Large intestine (tissue), 12 donors: ENCODE measurements around the gene ZNF417. TPM values are rescaled to one million over a fixed set of nuclear protein-coding genes. Genes with fewer than 3 reads are reported as not detected.
"Not testable (repeated sequence)": the region's sequence is repeated elsewhere in the genome, so short reads cannot be mapped to it uniquely, and the experiment has no call there.

Experiments
- DNase-seq, 2 donors: peaks; one replicate each; pipeline versions ENCODE4 v3.0.0 to v3.0.0-alpha.2; 2013
- H3K27ac ChIP-seq: one replicate; pipeline ENCODE4 v1.5.1; 2013; ENCODE audit warnings: low read length
- H3K27me3 ChIP-seq: 2 replicates; pipeline ENCODE4 v1.6.1; 2013; ENCODE audit warnings: low read length; ENCODE audit not compliant: control insufficient read depth, insufficient read depth
- H3K36me3 ChIP-seq: 2 replicates; pipeline ENCODE4 v1.6.1; 2013; ENCODE audit warnings: low read length; ENCODE audit not compliant: control insufficient read depth, insufficient read depth
- H3K4me1 ChIP-seq: one replicate; pipeline ENCODE4 v1.6.1; 2013; ENCODE audit warnings: low read length; ENCODE audit not compliant: control insufficient read depth, insufficient read depth
- H3K4me3 ChIP-seq: one replicate; pipeline ENCODE4 v1.5.1; 2013; ENCODE audit warnings: low read length
- H3K9me3 ChIP-seq: one replicate; pipeline ENCODE4 v1.6.1; 2013; ENCODE audit warnings: mild to moderate bottlenecking, low read depth, low read length, moderate library complexity; ENCODE audit not compliant: control insufficient read depth
- WGBS: methylation state at CpG from one replicate; pipeline ENCODE4 v1.1.5; 2013; ENCODE audit warnings: low lambda C conversion rate; ENCODE audit not compliant: insufficient coverage; 5-methylcytosine and 5-hydroxymethylcytosine counted together
- long read RNA-seq, 11 donors: transcript quantifications; one replicate each; lab custom pipeline, GENCODE V29; 2026
- polyA plus RNA-seq: library from polyadenylated mRNA; unstranded; fragments of 120-200 nt; gene quantifications from one replicate; pipeline ENCODE4 v1.2.1, GENCODE V29; 2013

The ZNF417 gene
- polyA plus RNA-seq, result 34.8 TPM
- long read RNA-seq, donor 1, partial matches to known transcripts, result 0 of 2 reads
- long read RNA-seq, donor 1, other reads (novel, unspliced or antisense), result 0 of 2 reads
- long read RNA-seq, donor 2, partial matches to known transcripts, result 0 of 3 reads
- long read RNA-seq, donor 2, other reads (novel, unspliced or antisense), result 0 of 3 reads
- long read RNA-seq, donor 3, partial matches to known transcripts, result 0 of 4 reads
- long read RNA-seq, donor 3, other reads (novel, unspliced or antisense), result 0 of 4 reads
- long read RNA-seq, donor 4, result 0 reads
- long read RNA-seq, donor 5, partial matches to known transcripts, result 0 of 2 reads
- long read RNA-seq, donor 5, other reads (novel, unspliced or antisense), result 0 of 2 reads
- long read RNA-seq, donor 6, partial matches to known transcripts, result 0 of 1 reads
- long read RNA-seq, donor 6, other reads (novel, unspliced or antisense), result 0 of 1 reads
- long read RNA-seq, donor 7, partial matches to known transcripts, result 6 of 7 reads
- long read RNA-seq, donor 7, other reads (novel, unspliced or antisense), result 0 of 7 reads
- long read RNA-seq, donor 8, partial matches to known transcripts, result 0 of 6 reads
- long read RNA-seq, donor 8, other reads (novel, unspliced or antisense), result 0 of 6 reads
- long read RNA-seq, donor 9, partial matches to known transcripts, result 0 of 1 reads
- long read RNA-seq, donor 9, other reads (novel, unspliced or antisense), result 0 of 1 reads
- long read RNA-seq, donor 10, partial matches to known transcripts, result 0 of 1 reads
- long read RNA-seq, donor 10, other reads (novel, unspliced or antisense), result 0 of 1 reads
- long read RNA-seq, donor 11, partial matches to known transcripts, result 0 of 1 reads
- long read RNA-seq, donor 11, other reads (novel, unspliced or antisense), result 0 of 1 reads

DNA sequence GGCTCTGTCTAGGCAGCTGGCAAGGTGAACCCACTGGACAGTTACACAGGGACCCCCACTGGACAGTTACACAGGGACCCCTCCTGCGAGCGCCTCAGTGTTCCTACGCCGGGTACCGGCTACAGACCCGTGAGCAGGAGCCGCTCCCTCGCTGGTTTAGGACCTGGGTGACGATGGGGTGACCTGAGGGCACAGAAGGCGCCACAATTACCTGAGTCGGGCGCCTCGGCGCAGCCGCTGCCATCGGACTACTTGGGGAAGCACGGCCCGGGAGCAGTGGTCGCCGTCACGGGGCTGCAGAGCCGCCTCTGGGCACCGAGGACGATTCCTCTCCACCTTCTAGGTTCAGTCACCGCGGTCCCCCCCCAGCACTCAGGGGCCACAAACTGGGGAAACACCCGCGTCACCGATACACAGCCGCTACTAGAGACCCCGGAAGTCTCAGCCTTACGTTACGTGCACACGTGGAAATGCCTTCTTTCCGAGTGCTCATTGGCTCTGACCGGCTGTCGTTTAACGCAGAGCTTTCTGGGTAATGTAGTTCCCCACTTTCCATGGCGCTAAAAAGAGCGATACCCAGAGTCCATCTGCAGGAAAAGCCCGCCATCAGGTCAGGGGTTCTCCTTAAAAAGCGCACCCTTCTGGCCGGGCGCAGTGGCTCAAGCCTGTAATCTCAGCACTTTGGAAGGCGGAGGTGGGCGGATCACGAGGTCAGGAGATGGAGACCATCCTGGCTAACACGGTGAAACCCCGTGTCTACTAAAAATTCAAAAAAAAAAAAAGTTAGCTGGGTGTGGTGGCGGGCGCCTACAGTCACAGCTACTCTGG, at the start of gene ZNF417:
Gene ZNF417, minus strand, starts transcription at position 425 of the 828 bp plus-strand sequence. Its CDS starts 181 bp downstream, at position 244.
- DNase-seq, result peak; percentile 90 to 97
- H3K27ac ChIP-seq, result peak within 1 kb of the TSS; percentile 58
- no CpG with 5 or more reads among the region's 51 CpGs for WGBS
- peaks cover 25% of the 10 kb centered on the region for H3K36me3 ChIP-seq
- H3K9me3 ChIP-seq, H3K4me1 ChIP-seq, H3K27me3 ChIP-seq: not testable (repeated sequence)
- H3K4me3 ChIP-seq, result peak within 1 kb of the TSS; percentile 69

GRCh38 chr19:57964761-57965160, 48.4 kb upstream of the ZNF417 start:
- no peaks in the 10 kb centered on the region for H3K4me1 ChIP-seq
- no peaks in the 10 kb centered on the region for H3K27me3 ChIP-seq
- DNase-seq, result no peak
- peaks cover 53% of the 10 kb centered on the region for H3K9me3 ChIP-seq
- no peak overlapping the region for H3K4me3 ChIP-seq
- no peak overlapping the region for H3K27ac ChIP-seq
- no CpG with 5 or more reads among the region's 8 CpGs for WGBS
- no peaks in the 10 kb centered on the region for H3K36me3 ChIP-seq

- Histone ChIP-seq H3K36me3 (no peaks in the 10 kb centered on the region), H3K27me3 (no peaks in the 10 kb centered on the region), H3K27ac (no peak overlapping the region), H3K9me3 (peaks cover 44% of the 10 kb centered on the region), H3K4me1 (no peaks in the 10 kb centered on the region), H3K4me3 (no peak overlapping the region)
- no peak for DNase-seq
- WGBS, result no CpG with 5 or more reads among the region's 1 CpG
These were observed 45.4 kb upstream of the ZNF417 start for GRCh38 chr19:57961785-57962184.

DNA sequence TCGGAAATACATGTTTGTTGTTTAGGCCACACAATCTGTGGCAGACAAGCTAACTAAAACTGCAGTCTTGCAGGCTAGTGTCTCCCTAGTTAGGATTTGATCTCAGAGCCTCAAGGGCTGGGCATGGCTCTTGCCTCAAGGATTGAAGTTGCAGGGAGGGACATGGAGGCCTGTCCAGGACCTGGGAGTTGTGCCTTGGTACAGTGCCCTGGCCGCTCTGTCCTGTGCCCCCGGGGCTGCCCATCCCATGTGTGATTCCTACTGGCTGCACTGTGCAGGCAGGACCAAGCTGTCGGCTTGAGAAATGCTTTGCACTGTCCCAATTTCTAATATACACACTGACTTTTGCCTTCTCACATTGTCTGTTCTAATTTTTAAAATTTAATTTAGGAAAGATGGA, 38.6 kb upstream of the ZNF417 start:
- Histone ChIP-seq H3K9me3 (peaks cover 40% of the 10 kb centered on the region), H3K27ac (no peak overlapping the region), H3K36me3 (no peaks in the 10 kb centered on the region), H3K27me3 (no peaks in the 10 kb centered on the region), H3K4me1 (no peaks in the 10 kb centered on the region), H3K4me3 (no peak overlapping the region)
- WGBS, result no CpG with 5 or more reads among the region's 4 CpGs
- no peak for DNase-seq

DNA sequence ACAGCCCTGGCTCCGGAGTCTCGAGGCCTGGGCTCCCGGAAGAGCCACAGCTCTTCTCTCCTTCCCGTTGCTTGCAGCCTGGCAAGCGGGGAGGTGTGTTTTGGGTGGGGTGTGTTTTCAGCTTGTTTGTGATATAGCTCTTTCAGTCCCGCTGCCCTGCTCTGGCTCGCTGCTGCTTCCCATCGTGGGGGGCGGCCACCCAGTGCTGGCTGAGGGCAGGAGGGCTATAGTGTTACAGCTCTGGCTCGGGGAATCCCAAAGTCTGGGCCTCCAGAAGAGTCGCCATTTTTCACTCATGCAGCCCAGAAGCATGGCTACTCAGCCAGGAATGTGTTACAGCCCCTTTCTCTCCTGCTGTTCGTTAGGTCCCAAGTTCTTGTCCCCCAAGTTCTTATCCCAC, 33.3 kb upstream of the ZNF417 start:
- Histone ChIP-seq H3K36me3 (no peaks in the 10 kb centered on the region), H3K27me3 (no peaks in the 10 kb centered on the region), H3K4me3 (no peak overlapping the region), H3K27ac (no peak overlapping the region), H3K4me1 (peaks cover 4% of the 10 kb centered on the region), H3K9me3 (peaks cover 19% of the 10 kb centered on the region)
- DNase-seq, result no peak
- WGBS, result no CpG with 5 or more reads among the region's 12 CpGs

DNA sequence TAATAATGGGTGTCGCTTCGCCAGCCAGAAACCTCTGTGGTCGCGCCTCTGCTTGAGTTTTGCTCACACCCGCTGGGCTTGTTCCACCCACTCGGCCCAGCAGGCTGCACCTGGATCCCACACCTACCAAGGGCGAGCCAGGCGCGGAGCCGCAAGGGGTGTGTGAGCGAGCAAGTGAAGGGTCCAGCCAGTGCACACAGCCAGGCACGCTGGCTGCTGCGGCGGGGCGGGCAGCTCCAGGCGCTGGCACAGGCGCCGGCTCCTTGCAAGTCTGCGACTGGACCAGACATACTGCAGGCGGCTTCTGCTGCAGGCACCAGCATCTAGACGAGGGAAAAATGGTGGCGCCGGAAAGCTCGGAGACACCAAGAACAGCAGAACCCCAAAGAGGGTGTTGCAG, 32.9 kb upstream of the ZNF417 start:
- no peak for DNase-seq
- H3K4me3 ChIP-seq, result no peak overlapping the region
- H3K27me3 ChIP-seq, result no peaks in the 10 kb centered on the region
- peaks cover under 1% of the 10 kb centered on the region for H3K36me3 ChIP-seq
- WGBS, result no CpG with 5 or more reads among the region's 24 CpGs
- H3K27ac ChIP-seq, result no peak overlapping the region
- H3K4me1 ChIP-seq, result peaks cover 4% of the 10 kb centered on the region
- peaks cover 23% of the 10 kb centered on the region for H3K9me3 ChIP-seq

DNA sequence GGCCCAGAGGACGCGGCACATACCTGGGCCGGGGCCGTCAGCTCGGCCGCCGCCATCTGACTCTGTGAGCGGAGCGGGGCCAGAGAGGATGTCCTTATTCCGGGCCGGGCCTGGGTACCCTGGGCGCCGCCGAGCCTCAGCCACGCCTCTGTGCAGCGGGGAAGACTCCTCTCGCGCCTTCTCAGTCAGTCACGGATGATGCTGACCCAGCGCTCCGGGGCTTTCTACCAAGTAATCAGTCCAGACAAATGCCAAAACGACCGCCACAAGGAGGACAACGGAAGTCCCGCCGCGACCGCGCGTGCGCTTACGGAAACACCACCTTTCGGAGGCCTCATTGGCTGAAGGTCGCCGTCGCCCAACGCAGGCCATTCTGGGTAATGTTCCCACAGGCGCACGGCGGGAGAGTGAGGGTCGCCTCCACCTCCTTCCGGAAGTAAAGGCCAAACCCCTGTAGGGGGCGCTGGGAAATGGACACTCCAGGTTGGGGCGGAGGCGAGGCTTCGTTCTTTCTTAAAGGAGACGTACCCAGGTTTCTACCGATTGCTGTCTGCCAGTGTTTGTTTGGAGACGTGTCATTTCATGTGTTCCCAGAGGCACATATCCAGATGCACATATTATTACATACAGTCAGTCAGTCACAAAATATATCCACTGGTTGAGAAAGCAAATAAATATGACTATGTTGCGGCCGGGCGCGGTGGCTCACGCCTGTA, 31.2 kb upstream of the ZNF417 start, which contains the start of gene ZNF256:
Gene ZNF256, minus strand, starts transcription at position 288 of the 716 bp plus-strand sequence. Its CDS starts 232 bp downstream, at position 56.
- no peaks in the 10 kb centered on the region for H3K27me3 ChIP-seq
- peaks cover 36% of the 10 kb centered on the region for H3K9me3 ChIP-seq
- H3K4me3 ChIP-seq, result peak within 1 kb of the TSS; percentile 89

GRCh38 chr19:57947088-57947418, 30.7 kb upstream of the ZNF417 start:
- Histone ChIP-seq H3K4me3 (peak overlapping the region; percentile 89), H3K4me1 (peaks cover 4% of the 10 kb centered on the region), H3K27ac (peak overlapping the region; percentile 58), H3K36me3 (peaks cover 22% of the 10 kb centered on the region), H3K9me3 (peaks cover 39% of the 10 kb centered on the region), H3K27me3 (no peaks in the 10 kb centered on the region)
- no CpG with 5 or more reads among the region's 18 CpGs for WGBS
- DNase-seq, result no peak

More for the DNA sequence above, 31.2 kb upstream of the ZNF417 start, which contains the start of gene ZNF256:
- peak; percentile 97 to 98 for DNase-seq
- no CpG with 5 or more reads among the region's 54 CpGs for WGBS
- Histone ChIP-seq H3K27ac (peak within 1 kb of the TSS; percentile 58), H3K4me1 (peaks cover 4% of the 10 kb centered on the region), H3K36me3 (peaks cover 17% of the 10 kb centered on the region)

DNA sequence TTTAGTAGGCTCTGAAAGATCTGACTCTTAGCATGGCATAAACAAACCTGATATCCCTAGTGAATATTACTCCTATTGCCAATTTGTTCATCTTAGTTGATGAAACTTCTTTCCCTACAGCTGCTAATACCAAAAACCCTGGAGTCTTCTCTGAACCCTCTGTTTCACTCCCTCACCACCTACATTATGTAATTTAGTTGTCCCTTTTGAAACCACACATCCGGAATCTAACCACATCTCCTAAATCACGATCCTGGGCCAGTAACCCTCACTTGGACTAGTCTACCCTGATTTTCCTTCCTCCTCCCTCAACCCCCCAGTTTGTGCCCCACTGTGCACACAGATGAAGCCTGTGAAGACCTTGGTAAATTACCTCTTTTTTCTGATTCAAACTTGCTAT, 29.9 kb upstream of the ZNF417 start:
- H3K4me1 ChIP-seq, result peaks cover 4% of the 10 kb centered on the region
- no CpG with 5 or more reads among the region's 2 CpGs for WGBS
- no peak overlapping the region for H3K27ac ChIP-seq
- no peaks in the 10 kb centered on the region for H3K27me3 ChIP-seq
- no peak for DNase-seq
- peaks cover 39% of the 10 kb centered on the region for H3K9me3 ChIP-seq
- peaks cover 30% of the 10 kb centered on the region for H3K36me3 ChIP-seq
- H3K4me3 ChIP-seq, result peak overlapping the region; percentile 89
